ENCODE data around the gene SHMT2.

- TF ChIP-seq CTCF (IDR thresholded peaks at IDR 0.05) (no peak), ZNF232 (CRISPR knock-in tag; IDR thresholded peaks at IDR 0.05) (no peak), ATF1 (CRISPR knock-in tag; IDR thresholded peaks at IDR 0.05) (no peak), SP1 (CRISPR knock-in tag; conservative IDR thresholded peaks at IDR 0.05) (no peak), IRF2 (CRISPR knock-in tag; IDR thresholded peaks at IDR 0.05; ENCODE audit: borderline replicate concordance, low read depth) (no peak), TCF7 (CRISPR knock-in tag; IDR thresholded peaks at IDR 0.05; ENCODE audit: low read depth) (no peak), NR1H2 (CRISPR knock-in tag; IDR thresholded peaks at IDR 0.05) (no peak), FOXK1 (CRISPR knock-in tag; IDR thresholded peaks at IDR 0.05) (no peak), TEAD4 (CRISPR knock-in tag; IDR thresholded peaks at IDR 0.05) (no peak), MLX (CRISPR knock-in tag; IDR thresholded peaks at IDR 0.05) (no peak), CREB1 (CRISPR knock-in tag; IDR thresholded peaks at IDR 0.05) (no peak), NR3C1 (CRISPR knock-in tag; conservative IDR thresholded peaks at IDR 0.05; ENCODE audit: low read depth) (no peak), JUN (CRISPR knock-in tag; IDR thresholded peaks at IDR 0.05) (no peak), STAT6 (CRISPR knock-in tag; conservative IDR thresholded peaks at IDR 0.05; ENCODE audit: low read depth) (no peak)
These were observed 2.7 kb downstream of the SHMT2 start for GRCh38 chr12:57232156-57232756.
